Epidermal melanocyte (primary cell): ENCODE measurements around the gene CYB561D2.

Experiments used
- DNase-seq: peaks from one replicate; pipeline ENCODE4 v3.0.0; 2011; ENCODE audit warnings: low spot score; ENCODE audit not compliant: insufficient read length

CYB561D2 gene

GRCh38 chr3:50389414-50389767 is 38.7 kb downstream of the CYB561D2 start:
- DNase-seq = no peak

GRCh38 chr3:50390508-50391224 is 40.0 kb downstream of the CYB561D2 start:
- DNase-seq = no peak

- no peak for DNase-seq
These were observed 41.5 kb downstream of the CYB561D2 start for GRCh38 chr3:50392101-50392715.

GRCh38 chr3:50393061-50393460 is 42.4 kb downstream of the CYB561D2 start:
- no peak for DNase-seq

DNA sequence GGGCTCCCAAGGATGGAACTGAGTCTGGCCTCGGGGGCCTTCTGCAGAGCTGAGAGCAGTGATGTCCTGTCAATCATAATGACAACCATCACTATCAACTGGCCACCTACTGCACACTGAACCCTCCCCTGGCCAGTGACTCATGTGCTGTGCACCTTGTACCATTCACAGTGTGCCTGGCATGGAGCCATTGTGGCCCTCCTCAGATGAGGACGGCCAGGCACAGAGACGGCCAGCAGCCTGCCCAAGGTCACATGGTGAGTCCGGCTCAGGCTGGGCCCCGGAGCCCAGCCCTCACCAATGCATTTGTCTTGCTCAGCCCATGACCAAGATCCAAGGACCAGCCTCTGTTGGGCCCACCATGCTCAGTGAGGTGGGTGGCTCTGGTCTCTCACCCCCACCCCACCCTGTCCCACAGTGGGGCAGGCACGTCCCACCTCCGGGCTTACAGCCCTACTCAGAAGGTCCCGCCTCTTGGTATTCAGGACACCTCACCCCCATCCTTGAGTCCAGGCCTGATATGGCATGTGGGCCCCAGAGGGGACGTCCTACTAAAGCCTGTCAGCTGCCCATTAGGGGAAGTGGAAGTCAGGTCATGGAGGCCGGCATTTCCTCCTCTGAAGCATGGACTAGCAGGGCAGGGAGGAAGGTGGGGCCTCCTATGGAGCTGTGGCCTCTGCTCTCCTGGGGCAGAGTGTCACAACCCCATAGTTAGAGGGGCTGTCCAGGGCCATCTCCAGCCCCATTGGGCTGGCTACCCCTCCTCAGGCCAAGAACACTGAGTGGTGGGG is 44.6 kb downstream of the CYB561D2 start:
- DNase-seq = no peak

- DNase-seq = no peak
These were observed 45.8 kb downstream of the CYB561D2 start for GRCh38 chr3:50396502-50396901.

DNA sequence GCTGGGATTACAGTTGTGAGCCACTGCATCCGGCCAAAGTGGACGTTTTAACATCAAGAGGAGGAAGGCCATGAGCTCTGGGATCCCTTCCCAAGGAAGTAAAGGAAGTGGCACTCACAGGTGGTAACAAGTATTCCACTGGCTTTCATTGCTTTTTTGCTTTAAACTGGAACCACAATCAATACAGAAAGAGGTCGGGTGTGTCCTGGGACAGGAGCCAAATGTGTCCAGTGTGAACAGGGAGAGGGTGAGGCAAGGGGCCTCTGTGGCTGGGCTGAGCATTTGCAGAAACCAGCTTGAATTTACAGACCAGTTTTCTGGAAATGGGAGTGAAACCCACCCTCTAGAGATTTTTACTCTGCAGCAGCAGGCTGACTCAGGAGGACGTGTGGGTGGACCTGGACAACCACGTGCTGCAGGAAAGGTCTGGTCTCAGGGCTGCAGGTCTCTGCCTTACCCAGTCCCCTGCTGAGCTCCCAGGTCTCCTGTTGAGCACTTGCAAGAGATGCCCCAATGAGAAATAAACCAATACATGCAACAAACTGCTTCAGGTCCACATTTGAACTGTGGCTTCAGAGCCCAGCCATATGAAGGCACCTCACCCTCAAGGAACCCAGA is 51.4 kb downstream of the CYB561D2 start:
- DNase-seq = no peak
